Mesenchymal stem cell (in vitro differentiated cells and primary cell): ENCODE data around the gene NBDY.

Experiments
- DNase-seq: peaks from one replicate; pipeline ENCODE4 v3.0.0-alpha.2; 2013
- H2AFZ ChIP-seq: one replicate; pipeline ENCODE4 v1.6.1; 2013; ENCODE audit warnings: low read depth, mild to moderate bottlenecking, control low read depth, inconsistent platforms, low read length, moderate library complexity
- H2AK5ac ChIP-seq: 2 replicates; pipeline ENCODE4 v1.6.1; 2013; ENCODE audit warnings: low read length, moderate library complexity, mild to moderate bottlenecking, inconsistent platforms; ENCODE audit not compliant: severe bottlenecking
- H2BK120ac ChIP-seq: one replicate; pipeline ENCODE4 v1.6.1; 2013; ENCODE audit warnings: low read depth, mild to moderate bottlenecking, inconsistent platforms, low read length, moderate library complexity
- H2BK12ac ChIP-seq, 2 experiments: one replicate each; pipeline ENCODE4 v1.6.1; 2013; ENCODE audit warnings: inconsistent platforms in 2 of 2, low read length in 2 of 2, mild to moderate bottlenecking in 2 of 2, moderate library complexity in 2 of 2, control low read depth in 1 of 2
- H2BK15ac ChIP-seq: one replicate; pipeline ENCODE4 v1.6.1; 2013; ENCODE audit warnings: mild to moderate bottlenecking, low read depth, inconsistent platforms; ENCODE audit not compliant: poor library complexity, severe bottlenecking
- H2BK5ac ChIP-seq: 2 replicates; pipeline ENCODE4 v1.6.1; 2013; ENCODE audit warnings: low read depth, mild to moderate bottlenecking, low read length, control low read depth, inconsistent platforms; ENCODE audit not compliant: poor library complexity, severe bottlenecking
- H3K14ac ChIP-seq, 2 experiments: one replicate each; pipeline ENCODE4 v1.6.1; 2013; ENCODE audit warnings: inconsistent platforms in 2 of 2, low read length in 2 of 2, control low read depth in 1 of 2, mild to moderate bottlenecking in 1 of 2, moderate library complexity in 1 of 2
- H3K18ac ChIP-seq, 2 experiments: one replicate each; pipeline ENCODE4 v1.6.1; 2013; ENCODE audit warnings: inconsistent platforms in 2 of 2, low read length in 2 of 2, control low read depth in 1 of 2, low read depth in 1 of 2, mild to moderate bottlenecking in 1 of 2
- H3K23ac ChIP-seq, 2 experiments: one replicate each; pipeline ENCODE4 v1.6.1; 2013; ENCODE audit warnings: inconsistent platforms in 2 of 2, low read length in 2 of 2, mild to moderate bottlenecking in 2 of 2, moderate library complexity in 2 of 2, control low read depth in 1 of 2
- H3K27ac ChIP-seq: 2 replicates; pipeline ENCODE4 v1.5.1; 2013; ENCODE audit warnings: mild to moderate bottlenecking, moderate library complexity, low read length, control low read depth, inconsistent platforms; ENCODE audit not compliant: poor library complexity, severe bottlenecking
- H3K27me3 ChIP-seq, 2 experiments: 2 replicates each; pipeline versions ENCODE4 v1.6.1 to v1.7.0; 2013; ENCODE audit warnings: low read length in 2 of 2, mild to moderate bottlenecking in 2 of 2, moderate library complexity in 2 of 2, control low read depth in 1 of 2, inconsistent platforms in 1 of 2; ENCODE audit not compliant: control insufficient read depth in 1 of 2, insufficient read depth in 1 of 2
- H3K36me3 ChIP-seq, 2 experiments: 2 replicates each; pipeline versions ENCODE4 v1.6.1 to v1.7.0; 2013; ENCODE audit warnings: low read length in 2 of 2, control low read depth in 1 of 2, inconsistent platforms in 1 of 2, low read depth in 1 of 2, mild to moderate bottlenecking in 1 of 2; ENCODE audit not compliant: insufficient read depth in 2 of 2, control insufficient read depth in 1 of 2
- H3K4ac ChIP-seq, 2 experiments: one replicate each; pipeline ENCODE4 v1.6.1; 2013; ENCODE audit warnings: inconsistent platforms in 2 of 2, low read length in 2 of 2, mild to moderate bottlenecking in 2 of 2, moderate library complexity in 2 of 2, control low read depth in 1 of 2, low read depth in 1 of 2
- H3K4me1 ChIP-seq: 2 replicates; pipeline ENCODE4 v1.6.1; 2013; ENCODE audit warnings: low read depth, low read length, control low read depth; ENCODE audit not compliant: control insufficient read depth, insufficient read depth
- H3K4me2 ChIP-seq: 2 replicates; pipeline ENCODE4 v1.6.1; 2013; ENCODE audit warnings: low read length, mild to moderate bottlenecking, inconsistent platforms; ENCODE audit not compliant: poor library complexity, severe bottlenecking
- H3K4me3 ChIP-seq, 2 experiments: 2 replicates each; pipeline versions ENCODE4 v1.5.1 to v1.7.0; 2013; ENCODE audit warnings: low read length in 2 of 2, mild to moderate bottlenecking in 2 of 2, control low read depth in 1 of 2, low read depth in 1 of 2; ENCODE audit not compliant: insufficient read depth in 1 of 2
- H3K79me1 ChIP-seq: replicated peaks from 2 replicates; pipeline ENCODE4 v1.6.1; 2013; ENCODE audit warnings: mild to moderate bottlenecking, control low read depth, low read length, inconsistent platforms; ENCODE audit not compliant: poor library complexity, severe bottlenecking
- H3K9ac ChIP-seq: 2 replicates; pipeline ENCODE4 v1.7.0; 2013; ENCODE audit warnings: mild to moderate bottlenecking, low read length, moderate library complexity
- H3K9me3 ChIP-seq: 2 replicates; pipeline ENCODE4 v1.7.0; 2013; ENCODE audit warnings: mild to moderate bottlenecking, low read length; ENCODE audit not compliant: control insufficient read depth
- H4K8ac ChIP-seq: one replicate; pipeline ENCODE4 v1.6.1; 2013; ENCODE audit warnings: inconsistent platforms, mild to moderate bottlenecking, low read length, moderate library complexity
- H4K91ac ChIP-seq: one replicate; pipeline ENCODE4 v1.6.1; 2013; ENCODE audit warnings: mild to moderate bottlenecking, low read length, inconsistent platforms
- WGBS: methylation state at CpG from one replicate; pipeline ENCODE4 v1.1.7; 2013; ENCODE audit warnings: mixed read lengths; 5-methylcytosine and 5-hydroxymethylcytosine counted together

Gene NBDY

GRCh38 chrX:56728321-56728720 lies 722 bp upstream of the NBDY start:
- Histone ChIP-seq H3K4me1 (no peaks in the 10 kb centered on the region), H2BK120ac (no peak overlapping the region), H4K8ac (no peak overlapping the region), H2AFZ (no peak overlapping the region), H3K4me3 (peak overlapping the region in 1 of 2 experiments; percentile 83), H2AK5ac (no peak overlapping the region), H3K18ac (no peak overlapping the region), H3K79me1 (no peaks in the 10 kb centered on the region), H3K9ac (peak overlapping the region; percentile 51), H3K27me3 (peaks cover 0 to 22% of the 10 kb centered on the region in 2 experiments), H4K91ac (no peak overlapping the region), H3K36me3 (no peaks in the 10 kb centered on the region), H3K4me2 (no peak overlapping the region), H3K9me3 (no peaks in the 10 kb centered on the region), H2BK15ac (no peak overlapping the region), H3K4ac (no peak overlapping the region), H2BK5ac (no peak overlapping the region), H3K23ac (no peak overlapping the region), H2BK12ac (no peak overlapping the region), H3K14ac (no peak overlapping the region), H3K27ac (no peak overlapping the region)
- DNase-seq: no peak
- no CpG with 5 or more reads among the region's 2 CpGs for WGBS

GRCh38 chrX:56728752-56729151 lies 291 bp upstream of the NBDY start:
- Histone ChIP-seq H3K23ac (no peak overlapping the region), H4K91ac (no peak overlapping the region), H2AFZ (no peak overlapping the region), H2BK12ac (no peak overlapping the region), H3K4me3 (peak overlapping the region in 1 of 2 experiments; percentile 83), H3K4ac (no peak overlapping the region), H3K27ac (no peak overlapping the region), H2BK5ac (no peak overlapping the region), H3K79me1 (no peaks in the 10 kb centered on the region), H3K9ac (peak overlapping the region; percentile 87), H3K4me2 (peak overlapping the region; percentile 58), H3K36me3 (no peaks in the 10 kb centered on the region), H2BK15ac (no peak overlapping the region), H3K18ac (no peak overlapping the region), H4K8ac (no peak overlapping the region), H2AK5ac (no peak overlapping the region), H2BK120ac (no peak overlapping the region), H3K9me3 (no peaks in the 10 kb centered on the region), H3K27me3 (peaks cover 0 to 18% of the 10 kb centered on the region in 2 experiments), H3K4me1 (no peaks in the 10 kb centered on the region), H3K14ac (no peak overlapping the region)
- WGBS: no CpG with 5 or more reads among the region's 8 CpGs
- DNase-seq: peak; percentile 45

DNA sequence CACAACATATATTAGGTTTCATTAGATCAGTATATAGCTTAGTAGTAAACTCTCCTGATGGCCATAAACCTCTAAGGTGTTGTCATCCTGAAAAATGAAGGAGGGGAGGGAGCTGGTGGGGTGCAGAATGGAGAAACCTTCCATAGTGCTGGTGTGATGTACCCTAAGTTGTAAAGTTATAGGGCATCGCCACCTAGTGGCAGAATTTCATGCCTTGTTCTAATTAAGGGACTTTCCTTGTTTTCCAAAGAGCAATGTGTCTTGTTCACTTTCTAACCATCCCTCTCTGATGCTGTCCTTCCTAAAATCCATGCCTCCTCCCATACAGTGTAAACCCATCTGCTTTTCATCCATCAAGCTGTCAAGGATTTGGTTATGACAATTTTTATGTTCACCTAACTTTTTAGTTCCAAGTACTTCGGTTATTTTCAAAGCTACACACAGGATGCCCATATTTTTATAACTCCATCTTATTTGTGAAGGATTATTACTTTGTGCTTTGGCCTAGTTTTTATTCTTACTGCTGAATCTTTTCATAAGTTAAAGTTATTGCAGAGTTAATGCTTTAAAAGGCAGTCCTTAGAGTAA lies 4.5 kb downstream of the NBDY start:
- Histone ChIP-seq H2BK120ac (no peak overlapping the region), H2BK5ac (no peak overlapping the region), H2AFZ (no peak overlapping the region), H3K9me3 (peaks cover 4% of the 10 kb centered on the region), H3K23ac (no peak overlapping the region), H3K4me3 (no peak overlapping the region), H4K8ac (no peak overlapping the region), H3K27me3 (peaks cover 0 to 33% of the 10 kb centered on the region in 2 experiments), H3K79me1 (peaks cover 2% of the 10 kb centered on the region), H3K27ac (no peak overlapping the region), H2BK15ac (no peak overlapping the region), H3K18ac (no peak overlapping the region), H2AK5ac (no peak overlapping the region), H3K4ac (no peak overlapping the region), H3K9ac (peak overlapping the region; percentile 6), H3K4me1 (no peaks in the 10 kb centered on the region), H2BK12ac (no peak overlapping the region), H4K91ac (no peak overlapping the region), H3K36me3 (peaks cover 0 to 8% of the 10 kb centered on the region in 2 experiments), H3K4me2 (no peak overlapping the region), H3K14ac (no peak overlapping the region)
- 11% methylated on average over 1 of the region's 2 CpGs for WGBS
- DNase-seq: peak; percentile 65

DNA sequence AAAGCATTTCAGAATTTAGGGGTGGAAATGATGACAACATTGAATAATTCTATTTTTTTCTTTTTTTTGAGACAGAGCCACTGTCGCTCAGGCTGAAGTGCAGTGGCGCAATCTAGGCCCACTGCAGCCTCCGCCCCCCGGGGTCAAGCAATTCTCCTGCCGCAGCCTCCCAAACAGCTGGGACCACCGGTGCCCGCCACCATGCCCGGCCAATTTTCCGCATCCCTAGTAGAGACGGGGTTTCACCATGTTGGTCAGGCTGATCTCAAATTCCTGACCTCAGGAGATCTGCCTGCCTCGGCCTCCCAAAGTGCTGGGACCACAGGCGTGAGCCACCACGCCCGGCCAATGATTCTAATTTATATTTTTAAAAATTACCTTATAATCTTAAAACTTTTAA lies 7.2 kb downstream of the NBDY start:
- H3K4me1 ChIP-seq: no peaks in the 10 kb centered on the region
- no peak overlapping the region for H2BK12ac ChIP-seq
- no peak overlapping the region for H3K4ac ChIP-seq
- 97% methylated on average over 10 of the region's 14 CpGs for WGBS
- no peak overlapping the region for H3K4me2 ChIP-seq
- H3K14ac ChIP-seq: no peak overlapping the region
- H3K27me3 ChIP-seq: peaks cover 0 to 23% of the 10 kb centered on the region in 2 experiments
- H3K79me1 ChIP-seq: peaks cover 2% of the 10 kb centered on the region
- H3K36me3 ChIP-seq: peaks cover 0 to 11% of the 10 kb centered on the region in 2 experiments
- peaks cover 5% of the 10 kb centered on the region for H3K9me3 ChIP-seq
- no peak overlapping the region for H3K4me3 ChIP-seq
- no peak overlapping the region for H2BK120ac ChIP-seq
- H2AFZ ChIP-seq: no peak overlapping the region
- H3K18ac ChIP-seq: no peak overlapping the region
- no peak overlapping the region for H2AK5ac ChIP-seq
- H3K9ac ChIP-seq: no peak overlapping the region
- no peak overlapping the region for H3K23ac ChIP-seq
- no peak overlapping the region for H4K8ac ChIP-seq
- DNase-seq: no peak
- no peak overlapping the region for H2BK15ac ChIP-seq
- no peak overlapping the region for H4K91ac ChIP-seq
- no peak overlapping the region for H3K27ac ChIP-seq
- no peak overlapping the region for H2BK5ac ChIP-seq
